Mucosa of rectum (tissue), 2 donors: ENCODE data around the gene PIGW.
"Not testable (repeated sequence)": the region's sequence is repeated elsewhere in the genome, so short reads cannot be mapped to it uniquely, and the experiment has no call there.

Experiments used
- H3K27ac ChIP-seq, 2 donors: one replicate each; pipeline ENCODE4 v1.7.0; 2013; ENCODE audit warnings: inconsistent platforms in 2 of 2, low read depth in 2 of 2, low read length in 2 of 2
- H3K27me3 ChIP-seq, 2 donors: one replicate each; pipeline ENCODE4 v1.7.0; 2013; ENCODE audit warnings: low read length in 2 of 2; ENCODE audit not compliant: control insufficient read depth in 2 of 2, insufficient read depth in 2 of 2
- H3K36me3 ChIP-seq, 2 donors: one replicate each; pipeline ENCODE4 v1.7.0; 2013; ENCODE audit warnings: low read length in 2 of 2; ENCODE audit not compliant: control insufficient read depth in 2 of 2, insufficient read depth in 2 of 2
- H3K4me1 ChIP-seq, 2 donors: one replicate each; pipeline ENCODE4 v1.7.0; 2013; ENCODE audit warnings: low read length in 2 of 2, mild to moderate bottlenecking in 1 of 2; ENCODE audit not compliant: control insufficient read depth in 2 of 2, insufficient read depth in 2 of 2
- H3K4me3 ChIP-seq, 2 donors: one replicate each; pipeline ENCODE4 v1.7.0; 2013; ENCODE audit warnings: low read length in 2 of 2
- H3K9ac ChIP-seq, 2 donors: one replicate each; pipeline ENCODE4 v1.7.0; 2013; ENCODE audit warnings: low read length in 2 of 2, low read depth in 1 of 2, mild to moderate bottlenecking in 1 of 2
- H3K9me3 ChIP-seq, 2 donors: one replicate each; pipeline ENCODE4 v1.7.0; 2013; ENCODE audit warnings: low read length in 2 of 2; ENCODE audit not compliant: control insufficient read depth in 2 of 2
- donor health status: healthy.
- donor health status: Normal muscosa, but diverticular disease.

Gene PIGW

GRCh38 chr17:36508439-36508838, 26.3 kb upstream of the PIGW start:
- not testable (repeated sequence) for H3K4me3 ChIP-seq, H3K9me3 ChIP-seq, H3K27ac ChIP-seq, H3K4me1 ChIP-seq, H3K27me3 ChIP-seq, H3K9ac ChIP-seq
- peaks cover 48 to 66% of the 10 kb centered on the region in 2 donors for H3K36me3 ChIP-seq

DNA sequence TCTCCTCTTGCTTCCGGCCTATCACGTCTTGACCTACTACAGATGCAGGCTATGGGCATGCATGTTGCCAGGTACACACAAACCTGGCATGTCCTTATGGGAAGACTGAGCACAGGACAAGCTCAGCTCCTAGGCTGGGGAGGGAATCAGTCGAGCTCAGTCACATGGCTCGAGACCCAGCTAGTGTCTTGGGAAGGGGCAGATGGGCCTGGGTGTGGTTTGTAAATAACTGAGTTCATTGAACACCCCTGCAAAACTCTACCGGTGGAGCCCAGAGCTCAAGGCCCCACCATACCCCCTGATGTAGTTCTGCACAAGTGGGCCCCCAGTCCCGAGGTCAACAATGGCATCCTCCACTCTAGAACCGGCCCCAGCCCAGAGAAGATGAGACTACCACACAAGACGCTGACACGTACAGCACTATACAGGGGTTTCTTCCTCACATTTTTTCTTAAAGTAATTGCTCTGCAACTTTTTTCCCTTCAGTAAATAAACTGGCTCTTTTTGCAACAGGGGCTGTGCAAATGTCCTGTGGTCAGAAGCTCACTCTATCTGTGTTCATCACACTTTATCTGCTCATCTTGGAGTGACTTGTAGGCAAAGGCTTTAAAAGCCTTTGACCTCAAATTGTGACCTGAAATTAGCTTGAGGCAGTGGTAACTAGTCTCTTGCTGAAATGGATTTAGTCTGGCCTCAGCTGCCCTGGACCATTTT, 25.4 kb upstream of the PIGW start:
- H3K9me3 ChIP-seq: no peaks in the 10 kb centered on the region
- H3K9ac ChIP-seq: no peak overlapping the region
- H3K4me3 ChIP-seq: no peak overlapping the region
- no peak overlapping the region for H3K27ac ChIP-seq
- peaks cover 42 to 64% of the 10 kb centered on the region in 2 donors for H3K36me3 ChIP-seq
- no peaks in the 10 kb centered on the region for H3K4me1 ChIP-seq
- H3K27me3 ChIP-seq: no peaks in the 10 kb centered on the region

- Histone ChIP-seq H3K27me3 (no peaks in the 10 kb centered on the region), H3K4me1 (no peaks in the 10 kb centered on the region), H3K9ac (no peak overlapping the region), H3K9me3 (no peaks in the 10 kb centered on the region), H3K4me3 (no peak overlapping the region), H3K36me3 (peaks cover 39 to 65% of the 10 kb centered on the region in 2 donors), H3K27ac (no peak overlapping the region)
These were observed 24.2 kb upstream of the PIGW start for GRCh38 chr17:36510636-36511035.

- no peak overlapping the region for H3K4me3 ChIP-seq
- peaks cover 36 to 64% of the 10 kb centered on the region in 2 donors for H3K36me3 ChIP-seq
- H3K27ac ChIP-seq: no peak overlapping the region
- H3K9me3 ChIP-seq: no peaks in the 10 kb centered on the region
- H3K9ac ChIP-seq: no peak overlapping the region
- no peaks in the 10 kb centered on the region for H3K27me3 ChIP-seq
- H3K4me1 ChIP-seq: no peaks in the 10 kb centered on the region
These were observed 23.6 kb upstream of the PIGW start for GRCh38 chr17:36511216-36511615.

- Histone ChIP-seq H3K4me3 (no peak overlapping the region), H3K27ac (no peak overlapping the region), H3K27me3 (no peaks in the 10 kb centered on the region), H3K36me3 (peaks cover 26 to 55% of the 10 kb centered on the region in 2 donors), H3K9ac (no peak overlapping the region), H3K4me1 (no peaks in the 10 kb centered on the region), H3K9me3 (no peaks in the 10 kb centered on the region)
These were observed 22.1 kb upstream of the PIGW start for GRCh38 chr17:36512641-36513040.

DNA sequence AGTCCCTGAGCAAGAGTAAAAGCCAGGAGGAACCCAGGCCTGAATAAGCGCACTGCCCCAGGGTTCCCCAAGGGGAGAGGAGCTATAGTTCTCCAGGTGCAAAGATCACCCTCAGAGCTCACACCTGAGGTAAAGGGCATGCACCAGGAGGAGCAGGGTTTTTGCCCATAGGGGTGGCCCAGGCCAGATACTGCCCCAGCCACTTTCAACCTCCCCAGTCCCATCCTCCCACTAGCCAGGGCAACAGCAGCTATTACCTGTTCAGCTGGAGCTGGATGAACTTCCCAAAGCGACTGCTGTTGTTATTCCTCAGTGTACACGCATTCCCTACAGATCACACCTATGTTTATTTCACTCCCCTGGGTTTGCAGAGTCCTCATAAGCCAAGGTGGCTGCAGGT, 19.9 kb upstream of the PIGW start:
- no peak overlapping the region for H3K27ac ChIP-seq
- H3K4me3 ChIP-seq: no peak overlapping the region
- peaks cover 31 to 42% of the 10 kb centered on the region in 2 donors for H3K36me3 ChIP-seq
- H3K4me1 ChIP-seq: no peaks in the 10 kb centered on the region
- H3K9ac ChIP-seq: no peak overlapping the region
- H3K27me3 ChIP-seq: no peaks in the 10 kb centered on the region
- no peaks in the 10 kb centered on the region for H3K9me3 ChIP-seq

DNA sequence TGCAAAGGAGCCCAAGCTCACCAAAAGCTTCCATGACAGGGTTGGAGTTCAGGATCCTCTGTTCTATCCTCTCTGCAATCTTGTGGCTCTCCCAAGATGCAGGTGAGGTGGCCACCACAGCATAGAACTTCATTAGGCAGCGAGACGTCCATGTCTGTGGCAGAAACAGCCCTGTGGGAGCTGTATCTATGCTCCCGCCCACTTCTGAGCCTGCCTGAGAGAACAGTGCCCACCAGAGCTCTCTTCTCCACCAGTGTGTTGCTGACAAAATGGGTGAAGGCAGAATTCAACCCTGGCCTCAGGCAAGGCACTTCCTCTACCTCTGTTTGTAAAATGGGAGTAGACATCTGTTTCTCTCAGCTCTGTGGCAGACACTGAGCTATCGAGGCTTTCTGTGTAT, 18.9 kb upstream of the PIGW start:
- no peaks in the 10 kb centered on the region for H3K4me1 ChIP-seq
- no peak overlapping the region for H3K4me3 ChIP-seq
- H3K9me3 ChIP-seq: no peaks in the 10 kb centered on the region
- H3K27ac ChIP-seq: no peak overlapping the region
- peaks cover 33 to 35% of the 10 kb centered on the region in 2 donors for H3K36me3 ChIP-seq
- no peaks in the 10 kb centered on the region for H3K27me3 ChIP-seq
- no peak overlapping the region for H3K9ac ChIP-seq

DNA sequence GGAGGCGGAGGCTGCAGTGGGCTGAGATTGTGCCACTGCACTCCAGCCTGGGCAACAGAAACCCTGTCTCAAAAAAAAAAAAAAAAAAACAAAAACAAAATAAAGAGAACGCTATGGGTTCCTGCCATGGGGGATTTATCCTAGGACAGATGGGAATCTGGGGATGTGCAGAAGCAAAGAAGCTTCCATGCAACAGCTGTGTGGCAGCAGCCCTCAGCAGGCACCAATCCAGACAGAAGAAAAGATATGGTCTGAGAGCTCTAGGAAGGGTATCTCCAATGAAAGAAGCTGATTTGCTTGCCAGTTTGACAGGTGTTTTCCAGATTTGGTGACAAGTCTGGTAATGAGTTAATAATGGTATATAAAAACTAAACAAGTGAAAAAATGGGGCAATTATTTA, 11.7 kb upstream of the PIGW start:
- H3K27me3 ChIP-seq: no peaks in the 10 kb centered on the region
- H3K36me3 ChIP-seq: peaks cover 37 to 44% of the 10 kb centered on the region in 2 donors
- no peak overlapping the region for H3K4me3 ChIP-seq
- no peaks in the 10 kb centered on the region for H3K9me3 ChIP-seq
- no peak overlapping the region for H3K27ac ChIP-seq
- no peak overlapping the region for H3K9ac ChIP-seq
- H3K4me1 ChIP-seq: no peaks in the 10 kb centered on the region

- H3K36me3 ChIP-seq: peaks cover 41 to 45% of the 10 kb centered on the region in 2 donors
These were observed 10.3 kb upstream of the PIGW start for GRCh38 chr17:36524428-36524876.

DNA sequence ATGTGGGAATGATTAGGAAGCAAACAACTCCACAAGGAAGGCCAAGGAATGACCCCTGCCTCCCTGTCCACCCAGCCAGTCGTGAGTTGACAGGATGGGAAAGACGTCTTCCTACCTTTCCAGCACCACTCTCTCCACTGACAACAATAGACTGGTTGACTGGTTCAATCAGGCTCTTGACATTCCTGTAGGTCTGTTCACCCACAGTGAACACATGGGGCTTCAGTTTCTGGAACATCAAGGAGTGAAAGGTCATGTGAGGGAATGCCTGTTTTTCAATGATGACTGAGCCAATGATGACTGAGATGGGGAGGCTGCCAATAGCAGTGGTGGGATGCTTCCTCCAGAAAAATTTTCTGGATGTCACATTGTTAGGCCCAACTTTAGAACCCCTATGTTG, 9.7 kb upstream of the PIGW start:
- H3K9ac ChIP-seq: no peak overlapping the region
- H3K9me3 ChIP-seq: no peaks in the 10 kb centered on the region
- H3K27ac ChIP-seq: no peak overlapping the region
- H3K4me1 ChIP-seq: no peaks in the 10 kb centered on the region
- peaks cover 43 to 48% of the 10 kb centered on the region in 2 donors for H3K36me3 ChIP-seq
- H3K27me3 ChIP-seq: no peaks in the 10 kb centered on the region
- H3K4me3 ChIP-seq: no peak overlapping the region

More at GRCh38 chr17:36524428-36524876, 10.3 kb upstream of the PIGW start:
- Histone ChIP-seq H3K4me3 (no peak overlapping the region), H3K9me3 (no peaks in the 10 kb centered on the region), H3K27me3 (no peaks in the 10 kb centered on the region), H3K27ac (no peak overlapping the region), H3K4me1 (no peaks in the 10 kb centered on the region), H3K9ac (no peak overlapping the region)
